HCT116 (cell line): ENCODE data around the gene ISG20.

Experiments
- POLR2A ChIP-seq: IDR thresholded peaks from 2 replicates; pipeline ENCODE4 v1.7.0; 2011; ENCODE audit warnings: borderline replicate concordance; ENCODE audit not compliant: insufficient read depth, insufficient read length; ENCODE audit errors: extremely low read depth
- POLR2AphosphoS5 ChIP-seq: IDR thresholded peaks from 2 replicates; pipeline ENCODE4 v1.6.1; 2011; ENCODE audit warnings: mild to moderate bottlenecking, low read depth, low read length, moderate library complexity
- TF ChIP-seq, protein P1 (sequence below), 3 experiments: fragments of 200-600 bp in 1 of 3; sonication (generic) in 1 of 3; IDR thresholded peaks in 2 of 3; conservative IDR thresholded peaks in 1 of 3; 2 replicates each; pipeline ENCODE4 v1.5.1; 2012 to 2017; ENCODE audit warnings: low read depth in 2 of 3, low read length in 2 of 3, antibody characterized with exemption in 1 of 3, borderline replicate concordance in 1 of 3, control low read depth in 1 of 3, mild to moderate bottlenecking in 1 of 3, mixed read lengths in 1 of 3, mixed run types in 1 of 3, moderate library complexity in 1 of 3; ENCODE audit not compliant: insufficient read depth in 1 of 3

DNA sequence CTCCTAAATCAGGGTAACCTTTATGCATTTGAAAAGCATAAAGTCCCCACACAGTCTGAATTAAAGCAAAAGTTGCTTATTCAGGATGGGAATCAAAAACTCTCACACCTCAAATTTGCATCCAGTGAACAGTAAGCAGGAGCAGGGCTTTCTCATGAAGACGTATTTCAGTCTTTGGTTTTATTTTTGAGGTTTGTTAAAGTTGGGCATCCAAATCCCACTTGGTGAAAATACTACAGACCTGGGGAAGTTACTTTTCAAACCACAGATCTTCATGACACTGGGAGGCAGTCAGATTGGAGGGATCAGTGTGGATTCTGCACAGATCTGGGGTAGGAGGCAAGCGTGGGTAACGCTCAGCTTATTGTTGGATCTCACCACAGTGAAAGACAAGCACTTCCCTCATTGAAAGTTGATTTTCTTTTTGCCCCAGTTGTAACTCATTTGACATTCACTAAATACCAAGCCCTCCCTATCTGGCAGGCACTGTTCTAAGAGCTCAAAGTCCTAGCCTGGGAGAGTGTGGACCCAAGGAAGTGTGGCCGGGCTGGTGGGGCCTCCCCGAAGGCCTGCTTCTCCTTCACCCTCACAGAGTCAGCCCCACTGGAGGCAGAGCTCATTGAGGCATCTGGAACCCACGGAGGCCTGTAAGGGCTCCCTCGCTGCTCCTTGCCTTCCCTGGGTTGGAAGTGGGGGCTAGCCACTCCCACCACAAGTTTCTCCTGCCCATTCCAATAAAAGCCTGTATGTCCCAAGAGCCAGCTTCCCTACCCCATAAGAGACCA, 783 bp upstream of the ISG20 start:
- no peak for TF ChIP-seq POLR2A
- TF ChIP-seq, protein P1, sequence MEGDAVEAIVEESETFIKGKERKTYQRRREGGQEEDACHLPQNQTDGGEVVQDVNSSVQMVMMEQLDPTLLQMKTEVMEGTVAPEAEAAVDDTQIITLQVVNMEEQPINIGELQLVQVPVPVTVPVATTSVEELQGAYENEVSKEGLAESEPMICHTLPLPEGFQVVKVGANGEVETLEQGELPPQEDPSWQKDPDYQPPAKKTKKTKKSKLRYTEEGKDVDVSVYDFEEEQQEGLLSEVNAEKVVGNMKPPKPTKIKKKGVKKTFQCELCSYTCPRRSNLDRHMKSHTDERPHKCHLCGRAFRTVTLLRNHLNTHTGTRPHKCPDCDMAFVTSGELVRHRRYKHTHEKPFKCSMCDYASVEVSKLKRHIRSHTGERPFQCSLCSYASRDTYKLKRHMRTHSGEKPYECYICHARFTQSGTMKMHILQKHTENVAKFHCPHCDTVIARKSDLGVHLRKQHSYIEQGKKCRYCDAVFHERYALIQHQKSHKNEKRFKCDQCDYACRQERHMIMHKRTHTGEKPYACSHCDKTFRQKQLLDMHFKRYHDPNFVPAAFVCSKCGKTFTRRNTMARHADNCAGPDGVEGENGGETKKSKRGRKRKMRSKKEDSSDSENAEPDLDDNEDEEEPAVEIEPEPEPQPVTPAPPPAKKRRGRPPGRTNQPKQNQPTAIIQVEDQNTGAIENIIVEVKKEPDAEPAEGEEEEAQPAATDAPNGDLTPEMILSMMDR (IDR thresholded peaks at IDR 0.05 in 2 of 3, conservative IDR thresholded peaks at IDR 0.05 in 1 of 3; ENCODE audit: borderline replicate concordance in 1 of 3, insufficient read depth in 1 of 3, low read depth in 2 of 3, low read length in 2 of 3), result no peak
- no peak for TF ChIP-seq POLR2AphosphoS5
